Endothelial cell of umbilical vein (primary cell): ENCODE results near the gene LCE3D. TPM values are rescaled to one million over a fixed set of nuclear protein-coding genes. Genes with fewer than 3 reads are reported as not detected.

ENCODE experiments used
- BruUV-seq: library from RNA; stranded (reverse); fragments of 400-500 nt; replicated peaks from 2 replicates; lab custom pipeline; 2021; lab: Mats Ljungman, UMichigan
- CTCF ChIA-PET: fragments of 300-600, 350-600 bp; sonication (Branson Sonifier 250); formaldehyde crosslinking; loops from one replicate; lab custom pipeline; 2021; ENCODE audit warnings: antibody characterized with exemption, inconsistent platforms; lab: Charles Lee
- POLR2A ChIA-PET: fragments of 300-600, 350-600 bp; sonication (Branson Sonifier 250); formaldehyde crosslinking; loops from one replicate; lab custom pipeline; 2021; ENCODE audit warnings: antibody characterized with exemption, inconsistent platforms; lab: Charles Lee
- DNase-seq: peaks from one replicate; pipeline ENCODE4 v3.0.0-alpha.2; 2011; ENCODE audit warnings: low read depth, low spot score
- FAIRE-seq: peaks from 2 replicates; lab custom pipeline; 2011; peaks lifted over from hg19 to GRCh38; lab: Jason Lieb, UNC
- H2AFZ ChIP-seq: 2 replicates; pipeline ENCODE4 v1.6.0; 2012; ENCODE audit warnings: low read depth, low read length, control low read depth, inconsistent platforms
- H3K27ac ChIP-seq: 2 replicates; pipeline ENCODE4 v1.5.1; 2011; ENCODE audit warnings: low read depth, mild to moderate bottlenecking, control low read depth, low read length, moderate library complexity; ENCODE audit not compliant: insufficient read depth
- H3K27me3 ChIP-seq, 2 experiments: 2 replicates each; pipeline versions ENCODE4 v1.6.0 to v1.6.1; 2011; ENCODE audit warnings: low read length in 2 of 2, mixed read lengths in 1 of 2; ENCODE audit not compliant: control insufficient read depth in 2 of 2, insufficient read depth in 2 of 2
- H3K36me3 ChIP-seq, 2 experiments: 2 replicates in 1 of 2; 3 replicates in 1 of 2; pipeline ENCODE4 v1.5.1; 2011; ENCODE audit warnings: low read length in 2 of 2, mild to moderate bottlenecking in 1 of 2, moderate library complexity in 1 of 2; ENCODE audit not compliant: control insufficient read depth in 2 of 2, insufficient read depth in 2 of 2; ENCODE audit errors: extremely low read depth in 1 of 2
- H3K4me1 ChIP-seq: 3 replicates; pipeline ENCODE4 v1.5.1; 2011; ENCODE audit warnings: mild to moderate bottlenecking, low read length; ENCODE audit not compliant: control insufficient read depth, insufficient read depth; ENCODE audit errors: extremely low read depth
- H3K4me2 ChIP-seq: 2 replicates; pipeline ENCODE4 v1.6.1; 2011; ENCODE audit warnings: low read length, control low read depth, mixed read lengths; ENCODE audit not compliant: insufficient read depth
- H3K4me3 ChIP-seq, 3 experiments: fragments of 200-600 bp in 1 of 3; sonication (generic), shearing (Covaris generic) in 1 of 3; replicated peaks in 1 of 3; 2 replicates each; pipeline ENCODE4 v1.5.1; 2011 to 2016; ENCODE audit warnings: control low read depth in 3 of 3, low read length in 3 of 3, mild to moderate bottlenecking in 2 of 3, inconsistent platforms in 1 of 3, low read depth in 1 of 3, moderate library complexity in 1 of 3; ENCODE audit not compliant: insufficient read depth in 1 of 3
- H3K79me2 ChIP-seq: 2 replicates; pipeline ENCODE4 v1.6.0; 2012; ENCODE audit warnings: low read length, inconsistent platforms; ENCODE audit not compliant: control insufficient read depth, insufficient read depth
- H3K9ac ChIP-seq: replicated peaks from 2 replicates; pipeline ENCODE3; 2011; ENCODE audit warnings: low read length, control low read depth; ENCODE audit not compliant: insufficient read depth; ENCODE audit errors: extremely low read depth
- H3K9me1 ChIP-seq: replicated peaks from 3 replicates; pipeline ENCODE4 v1.6.0; 2011; ENCODE audit warnings: mild to moderate bottlenecking, low read length; ENCODE audit not compliant: control insufficient read depth, insufficient read depth; ENCODE audit errors: extremely low read depth
- H3K9me3 ChIP-seq: replicated peaks from 2 replicates; pipeline ENCODE4 v1.5.1; 2012; ENCODE audit warnings: low read length, inconsistent platforms; ENCODE audit not compliant: control insufficient read depth, insufficient read depth
- H4K20me1 ChIP-seq: replicated peaks from 2 replicates; pipeline ENCODE3; 2011; ENCODE audit warnings: mild to moderate bottlenecking, low read length; ENCODE audit not compliant: control insufficient read depth, insufficient read depth; ENCODE audit errors: extremely low read depth
- CTCF ChIP-seq, 2 donors: IDR thresholded peaks; 1 replicate in 1 of 2; 2 replicates in 1 of 2; pipeline ENCODE4 v1.5.1; 2011; ENCODE audit warnings: low read length in 2 of 2, mild to moderate bottlenecking in 2 of 2, moderate library complexity in 2 of 2, control low read depth in 1 of 2, inconsistent platforms in 1 of 2, low read depth in 1 of 2; ENCODE audit not compliant: insufficient read depth in 1 of 2; ENCODE audit errors: extremely low read depth in 1 of 2
- EZH2 ChIP-seq: IDR thresholded peaks from 2 replicates; pipeline ENCODE4 v1.6.1; 2012; ENCODE audit warnings: borderline replicate concordance, low read depth, mild to moderate bottlenecking, moderate library complexity, low read length, inconsistent platforms; ENCODE audit not compliant: severe bottlenecking
- FOS ChIP-seq: IDR thresholded peaks from 2 replicates; pipeline ENCODE4 v1.6.1; 2011; ENCODE audit warnings: mild to moderate bottlenecking, low read length, moderate library complexity, borderline replicate concordance; ENCODE audit not compliant: insufficient read depth
- GATA2 ChIP-seq: IDR thresholded peaks from 2 replicates; pipeline ENCODE4 v1.7.0; 2011; ENCODE audit warnings: low read depth, mild to moderate bottlenecking, moderate library complexity, mixed read lengths, low read length; ENCODE audit not compliant: insufficient read length, insufficient read depth
- POLR2A ChIP-seq: IDR thresholded peaks from 2 replicates; pipeline ENCODE4 v1.6.1; 2012; ENCODE audit warnings: low read depth, mild to moderate bottlenecking, control low read depth, low read length
- POLR2AphosphoS5 ChIP-seq: IDR thresholded peaks from 2 replicates; pipeline ENCODE4 v1.6.1; 2012; ENCODE audit warnings: low read depth, mild to moderate bottlenecking, control low read depth, low read length, moderate library complexity; ENCODE audit not compliant: insufficient read depth
- dilution Hi-C: fragments of 300-500 bp; cut with MboI; formaldehyde crosslinking; loops from one replicate; pipeline ENCODE4 v1.15.0; 2019; ENCODE audit warnings: low sequenced_read_pairs; ENCODE audit not compliant: extremely low pct_ligation_motif_present
- intact Hi-C: fragments of 100-400 bp; cut with micrococcal nuclease; formaldehyde crosslinking; loops from one replicate; pipeline ENCODE4 v1.10.0; 2022
- polyA plus RNA-seq, 4 experiments: library from polyadenylated mRNA; depleted of rRNA in 3 of 4; stranded (reverse) in 3 of 4; unstranded in 1 of 4; fragments of >200 nt; gene quantifications; 2 replicates each; pipeline versions ENCODE4 v1.2.1 to v1.2.3, GENCODE V29; 2011 to 2012; ENCODE audit warnings: missing spikeins in 1 of 4
- total RNA-seq: library from RNA; stranded (reverse); gene quantifications from 2 replicates; pipeline ENCODE4 v1.2.3, GENCODE V29; 2021

The LCE3D gene
- total and polyA plus RNA-seq, 2 donors (not counting 3 experiments of a cell fraction or from before 2014, with no cell fraction given), result not detected

- H3K79me2 ChIP-seq, result no peaks in the 10 kb centered on the region
- no peaks in the 10 kb centered on the region for H3K4me1 ChIP-seq
- no peak overlapping the region for H2AFZ ChIP-seq
- no peak for DNase-seq
- no peak overlapping the region for H3K27ac ChIP-seq
- dilution Hi-C loops, result no loop called here
- no peak overlapping the region for H3K9ac ChIP-seq
- no peaks in the 10 kb centered on the region for H3K36me3 ChIP-seq
- H3K9me1 ChIP-seq, result no peaks in the 10 kb centered on the region
- no TSS peak for BruUV-seq
- H3K4me2 ChIP-seq, result no peak overlapping the region
- TF ChIP-seq FOS (no peak), POLR2A (no peak), EZH2 (no peak), GATA2 (no peak)
- H3K4me3 ChIP-seq, result no peak overlapping the region
- no peaks in the 10 kb centered on the region for H3K27me3 ChIP-seq
- ChIA-PET POLR2A (no interaction called here), CTCF (interaction anchor here (0.6 to 8.4 kb wide), 4 partner anchors 37 to 261 kb away, joined by 3 to 181 read pairs (median 25); no protein-coding TSS in a partner anchor)
- no peaks in the 10 kb centered on the region for H3K9me3 ChIP-seq
- intact Hi-C loops, result no loop called here
- H4K20me1 ChIP-seq, result no peaks in the 10 kb centered on the region
- FAIRE-seq, result no peak
These were observed 44.5 kb downstream of the LCE3D start for GRCh38 chr1:152535774-152536173.

- Histone ChIP-seq H3K4me1 (no peaks in the 10 kb centered on the region), H2AFZ (no peak overlapping the region), H3K27ac (no peak overlapping the region), H3K9ac (no peak overlapping the region), H3K9me3 (no peaks in the 10 kb centered on the region), H3K4me3 (no peak overlapping the region), H3K36me3 (no peaks in the 10 kb centered on the region), H3K27me3 (no peaks in the 10 kb centered on the region), H3K4me2 (no peak overlapping the region), H4K20me1 (no peaks in the 10 kb centered on the region), H3K79me2 (no peaks in the 10 kb centered on the region), H3K9me1 (no peaks in the 10 kb centered on the region)
- FAIRE-seq (peak; percentile 63), DNase-seq (peak; percentile 36)
- no TSS peak for BruUV-seq
- intact Hi-C loops, result loop anchor here (1.0 kb wide), 1 partner anchor 36 kb away; no protein-coding TSS in a partner anchor
- ChIA-PET POLR2A (no interaction called here), CTCF (interaction anchor here (0.5 to 8.4 kb wide), 15 partner anchors 9 to 75 kb away, joined by 3 to 181 read pairs (median 4); no protein-coding TSS in a partner anchor)
- dilution Hi-C loops, result no loop called here
- TF ChIP-seq POLR2AphosphoS5 (no peak), CTCF (IDR thresholded peaks at IDR 0.05; ENCODE audit: extremely low read depth in 1 of 2, insufficient read depth in 1 of 2, low read depth in 1 of 2, low read length in 2 of 2) (peak; percentile 51 to 62), POLR2A (no peak), EZH2 (no peak), GATA2 (no peak)
These were observed 46.9 kb downstream of the LCE3D start for GRCh38 chr1:152533327-152533938.
